ENCODE measurements around the gene GPR78.
A peak's percentile ranks its signal among the peaks of the same experiment; 100 is the strongest.

GPR78 gene

GRCh38 chr4:8600266-8600665, 20.1 kb downstream of the GPR78 start:
- DNase-seq (ENCODE audit: low read depth): no peak

DNA sequence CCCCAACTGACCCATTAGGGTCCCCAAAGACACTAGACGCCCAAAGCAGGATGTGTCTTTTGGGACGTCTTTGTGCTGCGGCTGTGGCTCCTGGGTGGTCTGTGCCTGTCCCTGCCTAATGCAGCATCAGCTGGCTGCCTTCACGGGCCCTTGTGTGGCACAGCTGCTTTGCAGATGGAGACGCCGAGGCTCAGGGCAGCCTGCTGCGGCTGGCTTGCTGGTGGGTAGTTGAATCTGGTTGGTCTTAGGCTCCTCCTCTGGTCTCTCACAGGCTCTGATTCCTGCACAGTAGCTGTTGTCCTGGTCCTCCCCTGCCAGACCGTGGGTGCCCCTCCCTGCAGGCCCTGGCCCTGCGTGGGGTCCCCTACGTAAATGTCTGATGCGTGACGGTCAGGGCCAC, 20.5 kb downstream of the GPR78 start:
- DNase-seq (ENCODE audit: low read depth): no peak

DNA sequence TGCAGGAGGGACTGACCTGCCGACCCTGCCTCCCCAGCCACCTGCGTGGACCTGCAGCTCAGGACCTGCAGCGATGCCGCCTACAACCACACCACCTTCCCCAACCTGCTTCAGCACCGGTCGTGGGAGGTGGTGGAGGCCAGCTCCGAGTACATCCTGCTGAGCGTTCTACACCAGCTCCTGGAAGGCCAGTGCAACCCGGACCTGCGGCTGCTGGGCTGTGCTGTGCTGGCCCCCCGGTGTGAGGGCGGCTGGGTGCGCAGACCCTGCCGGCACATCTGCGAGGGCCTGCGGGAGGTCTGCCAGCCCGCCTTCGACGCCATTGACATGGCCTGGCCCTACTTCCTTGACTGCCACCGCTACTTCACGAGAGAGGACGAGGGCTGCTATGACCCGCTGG, 20.9 kb downstream of the GPR78 start:
- no peak for DNase-seq (ENCODE audit: low read depth)

GRCh38 chr4:8601556-8601955, 21.4 kb downstream of the GPR78 start:
- no peak for DNase-seq (ENCODE audit: low read depth)

DNA sequence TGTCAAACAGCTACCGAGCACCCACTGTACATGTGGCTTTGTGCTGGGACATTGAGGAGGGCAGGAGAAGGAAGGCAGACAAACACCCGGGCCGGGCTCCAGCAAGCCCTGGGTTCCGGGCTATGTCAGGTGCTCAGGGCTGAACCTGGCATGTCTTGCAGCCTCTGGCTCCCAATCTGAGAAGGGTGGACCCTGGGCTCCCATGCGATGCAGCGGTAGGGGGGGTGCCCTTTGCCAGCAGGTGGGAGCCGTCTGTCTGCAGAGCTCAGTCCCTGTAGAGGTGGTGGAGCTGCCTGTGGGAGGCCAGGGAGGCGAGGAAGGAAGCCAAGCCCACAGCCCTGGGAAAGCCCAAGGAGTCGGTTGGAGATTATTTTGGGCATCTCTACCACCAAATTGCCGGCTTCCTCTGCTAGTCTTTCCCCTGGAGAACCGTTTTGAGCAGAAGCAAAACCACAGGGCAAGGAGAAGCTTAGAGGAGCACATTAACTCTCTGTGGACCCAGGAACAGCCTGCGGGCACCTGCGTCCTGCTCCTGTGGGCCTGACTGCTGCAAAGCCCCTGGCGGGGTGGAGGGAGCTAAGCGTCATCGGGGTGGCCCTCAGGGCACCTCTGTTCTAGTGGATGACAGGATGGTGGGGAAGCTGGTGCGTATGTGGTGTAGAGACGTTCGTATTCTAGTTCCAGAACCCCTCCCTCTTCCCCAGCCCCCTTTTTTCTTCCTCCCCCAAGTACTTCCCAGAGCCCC, 22.7 kb downstream of the GPR78 start:
- DNase-seq (ENCODE audit: low read depth): no peak

DNA sequence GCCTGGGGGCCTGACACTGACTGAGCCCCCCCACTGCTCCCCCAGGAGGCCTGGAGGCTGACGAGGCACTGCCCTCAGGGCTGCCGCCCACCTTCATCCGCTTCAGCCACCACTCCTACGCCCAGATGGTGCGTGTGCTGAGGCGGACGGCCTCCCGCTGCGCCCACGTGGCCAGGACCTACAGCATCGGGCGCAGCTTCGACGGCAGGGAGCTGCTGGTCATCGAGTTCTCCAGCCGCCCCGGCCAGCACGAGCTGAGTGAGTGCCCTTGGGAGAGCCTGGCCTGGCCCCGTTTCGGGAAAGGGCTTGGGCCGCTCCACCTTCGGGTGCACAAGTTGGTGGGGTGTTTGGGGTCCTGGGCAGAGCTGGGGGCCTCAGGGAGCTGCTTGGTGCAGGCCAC, 23.7 kb downstream of the GPR78 start:
- no peak for DNase-seq (ENCODE audit: low read depth)

DNA sequence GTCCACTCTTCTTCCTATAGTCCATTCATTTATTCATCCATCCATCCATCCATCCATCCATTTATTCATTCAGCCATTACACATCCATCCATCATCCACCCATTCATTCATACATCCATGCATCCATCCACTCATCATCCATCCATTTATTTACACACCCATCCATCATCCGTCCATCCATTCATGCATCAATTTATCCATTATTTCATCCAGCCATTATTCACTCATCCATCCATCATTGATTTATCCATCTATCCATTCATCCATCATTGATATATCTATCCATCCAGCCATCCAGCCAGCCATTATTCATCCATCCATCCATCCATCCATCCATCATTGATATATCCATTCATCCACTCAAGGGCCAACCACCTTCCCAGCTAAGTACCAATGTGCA, 25.1 kb downstream of the GPR78 start:
- DNase-seq (ENCODE audit: low read depth): no peak

DNA sequence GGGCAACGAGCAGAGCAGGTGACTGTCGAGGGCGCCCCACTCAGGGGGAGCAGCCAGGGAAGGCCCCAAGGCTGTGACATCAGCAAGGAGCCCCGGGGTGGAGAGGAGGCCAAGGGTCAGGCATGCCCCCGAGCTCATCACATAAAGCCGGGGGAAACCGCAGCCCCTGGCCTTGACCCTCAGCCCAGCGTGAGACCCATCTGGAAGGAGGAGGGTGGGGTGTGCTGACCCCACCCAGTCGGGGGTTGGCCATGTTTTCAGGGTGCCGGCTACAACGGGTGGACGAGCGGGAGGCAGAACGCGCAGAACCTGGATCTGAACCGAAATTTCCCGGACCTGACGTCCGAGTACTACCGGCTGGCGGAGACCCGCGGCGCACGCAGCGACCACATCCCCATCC, 26.3 kb downstream of the GPR78 start:
- DNase-seq (ENCODE audit: low read depth): no peak

- no peak for DNase-seq (ENCODE audit: low read depth)
Observed at GRCh38 chr4:8606966-8607365, 26.8 kb downstream of the GPR78 start.

DNA sequence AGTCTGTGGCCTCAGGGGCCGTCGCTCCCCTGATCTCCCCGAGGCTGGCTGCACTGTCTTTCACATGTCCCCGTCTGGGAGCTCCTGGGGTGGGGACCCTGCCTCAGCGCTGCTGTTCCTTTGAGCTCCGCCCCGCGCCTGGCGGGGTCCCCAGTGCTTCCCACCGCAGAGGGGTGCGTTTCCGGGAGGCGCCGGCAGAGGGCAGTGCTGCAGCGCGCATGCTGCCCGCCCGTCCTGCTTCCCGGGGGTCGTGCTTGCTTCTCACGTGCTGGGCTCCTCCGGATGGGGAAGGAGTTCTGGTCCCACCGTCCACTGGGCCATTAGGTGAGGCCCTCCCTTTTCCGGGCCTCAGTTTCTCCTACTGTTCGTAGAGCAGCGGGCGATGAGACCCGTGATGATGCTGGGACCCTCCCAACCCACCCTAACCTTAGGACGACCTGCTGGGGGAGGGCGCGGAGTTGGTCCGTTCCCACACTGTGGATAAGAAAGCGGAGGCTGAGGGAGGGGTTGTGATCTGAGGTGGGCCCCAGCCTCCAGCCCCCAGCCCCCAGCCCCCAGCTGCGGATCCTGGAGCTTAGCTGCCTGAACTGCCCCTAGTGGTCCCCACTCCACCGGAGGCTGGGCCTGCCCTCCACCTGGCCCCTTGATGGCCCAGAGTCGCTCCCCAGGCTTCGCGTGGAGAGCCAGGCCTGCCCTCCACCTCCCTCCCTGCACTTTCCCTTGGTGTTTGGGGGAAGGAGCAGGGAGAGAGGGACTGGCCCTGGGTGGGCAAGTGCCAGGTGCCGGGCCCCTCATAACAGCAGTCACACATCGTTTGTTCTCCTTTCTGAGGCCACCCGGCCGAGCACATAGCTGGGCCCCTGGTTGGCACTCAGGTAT, 27.6 kb downstream of the GPR78 start:
- peak; percentile 19 for DNase-seq (ENCODE audit: low read depth)

DNA sequence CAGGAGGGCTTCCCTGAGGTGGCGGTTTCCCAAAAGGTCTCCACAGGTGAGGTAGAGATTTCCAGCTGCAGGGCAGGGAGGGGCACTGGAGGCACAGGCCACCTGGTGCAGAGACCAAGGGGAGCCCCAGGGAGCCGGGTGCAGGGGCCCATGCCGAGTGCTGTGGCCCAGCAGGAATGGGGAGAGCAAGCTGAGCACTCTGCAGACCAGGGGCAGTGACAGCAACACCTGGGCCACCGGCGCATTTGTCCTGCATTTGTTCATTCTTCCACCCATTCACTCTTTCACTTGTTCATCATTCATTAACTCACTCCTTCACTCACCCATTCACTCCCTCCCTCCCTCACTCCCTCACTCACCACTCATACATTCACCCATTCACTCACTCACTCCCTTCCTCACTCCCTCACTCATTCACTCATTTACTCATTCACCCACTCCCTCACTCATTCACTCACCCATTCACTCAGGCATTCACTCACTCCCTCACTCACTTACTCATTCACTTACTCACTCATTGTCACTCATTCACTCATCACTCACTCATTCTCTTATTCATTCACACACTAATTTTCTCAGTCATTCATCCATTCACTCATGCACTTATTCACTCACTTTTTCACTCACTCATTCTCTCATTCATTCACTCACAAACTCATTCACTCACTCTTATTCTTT, 28.7 kb downstream of the GPR78 start:
- DNase-seq (ENCODE audit: low read depth): no peak

DNA sequence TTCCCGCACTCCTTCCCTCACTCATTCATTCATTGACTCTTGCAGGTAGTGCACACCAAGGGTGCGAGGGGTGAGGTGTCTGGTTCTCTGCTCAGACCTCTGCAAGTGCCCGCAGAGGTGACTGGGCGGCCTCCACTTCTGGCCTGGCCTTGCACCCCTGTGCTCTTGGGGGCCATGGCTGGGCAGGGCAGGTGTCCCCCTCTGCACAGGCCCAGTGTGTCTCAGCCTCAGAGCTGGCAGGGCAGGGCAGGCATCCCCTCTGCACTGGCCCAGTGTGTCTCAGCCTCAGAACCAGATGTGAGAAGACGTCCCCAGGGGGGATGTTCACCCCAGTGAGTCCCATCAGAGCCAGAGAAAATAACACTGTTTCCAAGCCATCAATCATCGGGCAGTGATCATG, 29.2 kb downstream of the GPR78 start:
- DNase-seq (ENCODE audit: low read depth): no peak

GRCh38 chr4:8609824-8610350, 29.7 kb downstream of the GPR78 start:
- no peak for DNase-seq (ENCODE audit: low read depth)

- DNase-seq (ENCODE audit: low read depth): no peak
Observed at GRCh38 chr4:8610858-8611616, 30.8 kb downstream of the GPR78 start.

DNA sequence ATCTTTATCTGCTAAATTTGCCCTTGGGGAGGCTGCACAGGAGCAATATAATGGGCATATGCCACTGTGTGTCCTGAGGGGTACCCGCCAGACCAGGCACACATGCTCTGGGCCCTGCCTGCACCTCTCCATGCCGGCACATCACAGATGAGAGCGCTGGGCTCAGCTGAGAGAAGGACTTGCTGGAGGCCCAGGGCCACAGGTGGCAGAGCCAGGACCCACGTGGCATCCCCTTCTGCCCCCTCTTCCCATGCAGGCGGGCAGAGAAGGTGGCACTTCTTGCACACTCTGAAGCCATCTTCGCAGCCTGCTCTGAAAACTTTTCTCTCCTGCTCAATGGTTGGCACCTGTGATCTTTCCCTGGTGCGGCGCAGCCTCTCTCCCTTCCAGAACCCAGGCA, 32.5 kb downstream of the GPR78 start:
- no peak for DNase-seq (ENCODE audit: low read depth)

DNA sequence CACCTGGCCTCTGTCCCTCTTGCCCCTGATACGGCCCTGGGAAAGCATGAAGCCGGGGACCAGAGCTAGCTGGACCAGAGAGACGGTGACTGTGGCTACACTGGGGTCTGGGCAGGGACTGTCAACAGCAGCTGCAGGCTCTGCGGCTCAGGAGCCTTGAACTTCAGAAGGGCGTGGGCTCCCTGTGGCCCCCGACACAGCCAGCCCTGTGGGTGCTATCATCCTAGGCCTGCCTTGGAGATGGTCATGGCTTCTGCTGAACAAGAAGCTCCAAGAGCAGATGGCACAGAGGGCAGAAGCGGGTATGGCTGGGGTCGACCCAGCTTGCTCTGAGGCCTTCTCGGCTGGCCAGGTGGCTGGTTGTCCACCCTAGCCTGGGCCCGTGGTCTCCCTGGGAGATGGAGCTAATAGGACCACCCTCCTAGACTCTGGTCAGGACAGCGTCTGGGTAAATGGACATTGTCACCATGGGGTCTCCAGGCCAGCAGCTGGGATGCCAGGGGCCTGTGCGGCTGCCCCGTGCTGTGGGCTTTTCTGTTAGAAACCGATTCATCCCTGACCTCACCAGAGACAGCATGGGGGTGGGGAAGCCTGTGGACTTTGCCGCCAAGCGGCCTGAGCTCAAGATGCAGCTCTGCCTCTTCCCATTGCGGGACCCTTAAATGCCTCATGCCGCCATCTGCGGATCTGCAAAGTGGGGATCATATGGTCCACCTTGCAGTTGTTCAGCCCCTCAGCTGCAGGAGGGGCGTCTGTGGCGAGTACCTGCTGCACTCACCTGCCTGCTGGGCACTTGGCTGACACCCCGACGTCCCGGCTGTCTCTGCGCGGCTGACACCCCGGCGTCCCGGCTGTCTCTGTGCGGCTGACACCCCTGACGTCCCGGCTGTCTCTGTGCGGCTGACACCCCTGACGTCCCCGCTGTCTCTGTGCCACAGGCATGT, 33.5 kb downstream of the GPR78 start:
- DNase-seq (ENCODE audit: low read depth): no peak

DNA sequence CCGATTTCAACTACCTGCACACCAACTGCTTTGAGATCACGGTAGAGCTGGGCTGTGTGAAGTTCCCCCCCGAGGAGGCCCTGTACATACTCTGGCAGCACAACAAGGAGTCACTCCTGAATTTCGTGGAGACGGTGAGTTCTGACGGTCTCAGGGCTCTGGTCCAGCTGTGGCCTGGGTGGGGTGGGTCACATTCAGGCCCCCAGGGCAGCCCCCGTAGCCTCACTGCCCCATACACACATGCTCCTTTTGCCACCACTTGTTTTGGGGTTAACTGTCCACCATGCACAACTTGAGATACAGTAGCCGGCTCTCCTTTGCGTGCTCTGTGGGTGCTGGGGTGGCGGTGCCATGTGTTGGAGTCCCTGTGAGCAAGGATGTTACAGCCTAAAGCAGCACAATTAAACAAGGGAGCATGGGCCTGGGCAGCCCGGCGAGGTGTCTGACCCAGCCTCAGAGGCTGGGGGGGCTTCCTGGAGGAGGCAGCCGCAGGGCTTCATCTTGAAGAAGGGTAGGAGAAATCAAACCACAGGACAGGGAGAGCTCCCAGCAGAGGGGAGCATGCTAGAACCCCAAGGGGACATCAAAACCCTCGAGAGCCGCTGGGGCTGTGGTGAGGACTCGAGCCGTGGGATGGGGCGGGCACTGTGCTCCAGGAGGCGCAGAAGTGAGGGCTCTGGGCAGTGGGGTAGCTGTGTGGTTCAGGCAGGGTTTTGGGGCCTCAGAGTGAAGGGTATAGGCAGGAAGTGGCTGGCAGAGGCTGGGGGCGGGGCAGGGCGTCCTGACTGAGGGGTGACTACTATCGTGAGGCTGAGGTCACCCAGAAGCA, 34.4 kb downstream of the GPR78 start:
- DNase-seq (ENCODE audit: low read depth): no peak

DNA sequence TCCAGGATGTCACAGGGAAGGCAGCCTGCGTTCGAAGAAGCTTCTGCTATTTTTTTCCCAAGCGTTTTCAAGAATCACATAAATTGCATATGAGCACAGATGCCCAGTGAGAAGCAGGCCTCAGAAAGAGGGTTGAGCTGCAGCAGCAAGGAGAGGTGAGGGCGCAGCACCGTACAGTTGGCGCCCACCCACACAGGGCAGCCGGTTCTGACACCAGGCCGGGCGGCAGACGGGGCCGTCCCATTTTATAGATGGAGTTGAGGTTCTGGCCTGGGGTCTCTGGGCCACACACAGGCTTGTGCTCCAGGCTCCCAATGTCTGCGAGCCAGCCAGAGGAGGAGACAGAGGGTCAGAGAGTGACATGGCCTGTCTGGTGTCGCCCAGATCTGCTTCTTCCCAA, 35.2 kb downstream of the GPR78 start:
- DNase-seq (ENCODE audit: low read depth): no peak

DNA sequence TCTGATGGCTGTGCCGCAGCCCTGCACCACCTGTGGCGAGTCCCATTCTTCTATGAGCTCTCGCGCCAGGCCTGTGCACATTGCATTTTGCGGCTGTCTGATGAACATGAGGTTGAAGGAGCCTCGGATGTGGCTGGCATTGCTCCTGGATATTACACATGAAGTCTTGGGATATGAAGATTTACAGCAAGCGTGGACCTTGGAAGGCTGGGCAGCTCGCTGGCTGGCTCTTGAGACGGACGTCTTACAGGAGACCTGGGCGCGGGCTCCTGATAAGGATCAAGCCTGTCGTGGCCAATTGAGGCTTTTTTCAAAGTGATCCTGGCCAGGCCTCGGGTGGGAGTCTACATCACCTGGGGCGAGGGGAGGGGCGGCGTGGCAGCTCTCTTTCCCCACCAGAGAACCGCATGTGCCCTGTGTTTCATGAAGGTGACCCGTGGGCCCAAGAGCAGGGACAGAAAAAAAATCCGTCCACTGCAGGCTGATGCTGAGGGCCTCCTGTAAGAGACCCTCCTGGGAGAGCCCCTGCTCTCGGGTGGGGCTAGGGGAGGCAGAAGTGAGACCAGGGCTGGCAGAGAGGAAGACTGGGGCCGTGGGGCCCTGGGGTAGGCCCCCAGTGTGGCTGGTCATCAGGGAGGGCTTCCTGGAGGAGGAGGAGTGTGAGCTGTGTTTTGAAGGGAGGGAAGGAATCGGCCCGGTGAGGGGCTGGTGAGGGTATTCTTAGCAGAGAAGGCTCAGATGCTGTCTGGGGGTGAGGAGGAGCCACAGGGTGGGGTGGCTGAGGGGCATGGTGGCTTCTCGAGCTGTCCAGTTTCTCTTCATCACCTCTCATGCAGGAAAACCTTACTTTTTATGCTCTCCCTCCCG, 36.0 kb downstream of the GPR78 start:
- no peak for DNase-seq (ENCODE audit: low read depth)

All from stimulated activated CD8-positive, alpha-beta memory T cell treated with anti-CD3 and anti-CD28 coated beads, Interleukin-4, amount 100 ng/mL, for 24 hours (primary cell).